ENCODE data around the gene EBF4. TPM values are rescaled to one million over a fixed set of nuclear protein-coding genes. Genes with fewer than 3 reads are reported as not detected.

EBF4 gene
- total RNA-seq, 1 donor from 2014 or later: 17.9 TPM

DNA sequence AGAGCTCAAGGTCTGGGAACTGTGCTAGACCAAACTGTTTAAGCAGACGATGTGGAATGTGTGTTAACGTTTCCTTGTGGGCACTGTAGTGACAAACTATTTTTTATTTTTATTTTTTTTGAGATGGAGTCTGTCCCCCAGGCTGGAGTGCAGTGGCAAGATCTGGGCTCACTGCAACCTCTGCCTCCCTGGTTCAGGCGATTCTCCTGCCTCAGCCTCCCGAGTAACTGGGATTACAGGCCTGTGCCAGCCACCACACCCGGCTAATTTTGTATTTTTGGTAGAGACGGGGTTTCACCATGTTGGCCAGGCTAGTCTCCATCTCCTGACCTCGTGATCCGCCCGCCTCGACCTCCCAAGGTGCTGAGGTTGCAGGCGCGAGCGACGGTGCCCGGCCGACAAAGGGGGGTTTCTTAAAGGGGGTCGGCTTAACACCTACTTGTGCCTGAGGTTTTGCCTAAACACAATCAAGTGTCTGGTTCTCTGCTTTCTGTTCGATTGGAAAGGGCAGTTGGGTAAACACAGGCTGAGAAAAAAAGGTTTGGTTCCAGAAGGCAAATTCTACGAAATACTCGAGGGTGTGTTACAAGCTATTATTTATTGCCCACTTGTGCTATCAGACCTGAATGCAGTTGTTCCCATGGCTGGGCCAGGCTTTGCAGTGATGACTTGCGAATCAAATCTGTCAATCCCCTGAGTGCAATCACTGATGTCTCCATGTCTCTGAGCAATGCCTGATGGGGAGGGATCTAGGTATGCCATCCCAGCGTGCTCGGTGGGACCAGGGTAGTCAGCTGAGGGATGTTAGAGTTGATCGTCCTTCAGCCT, 38.8 kb upstream of the EBF4 start:
- TF ChIP-seq, protein P1, sequence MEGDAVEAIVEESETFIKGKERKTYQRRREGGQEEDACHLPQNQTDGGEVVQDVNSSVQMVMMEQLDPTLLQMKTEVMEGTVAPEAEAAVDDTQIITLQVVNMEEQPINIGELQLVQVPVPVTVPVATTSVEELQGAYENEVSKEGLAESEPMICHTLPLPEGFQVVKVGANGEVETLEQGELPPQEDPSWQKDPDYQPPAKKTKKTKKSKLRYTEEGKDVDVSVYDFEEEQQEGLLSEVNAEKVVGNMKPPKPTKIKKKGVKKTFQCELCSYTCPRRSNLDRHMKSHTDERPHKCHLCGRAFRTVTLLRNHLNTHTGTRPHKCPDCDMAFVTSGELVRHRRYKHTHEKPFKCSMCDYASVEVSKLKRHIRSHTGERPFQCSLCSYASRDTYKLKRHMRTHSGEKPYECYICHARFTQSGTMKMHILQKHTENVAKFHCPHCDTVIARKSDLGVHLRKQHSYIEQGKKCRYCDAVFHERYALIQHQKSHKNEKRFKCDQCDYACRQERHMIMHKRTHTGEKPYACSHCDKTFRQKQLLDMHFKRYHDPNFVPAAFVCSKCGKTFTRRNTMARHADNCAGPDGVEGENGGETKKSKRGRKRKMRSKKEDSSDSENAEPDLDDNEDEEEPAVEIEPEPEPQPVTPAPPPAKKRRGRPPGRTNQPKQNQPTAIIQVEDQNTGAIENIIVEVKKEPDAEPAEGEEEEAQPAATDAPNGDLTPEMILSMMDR (conservative IDR thresholded peaks at IDR 0.05): no peak
- H3K4me1 Mint-ChIP-seq (ENCODE audit: unreplicated experiment): peaks cover 10% of the 10 kb centered on the region
- H3K9me3 Mint-ChIP-seq: no peaks in the 10 kb centered on the region
- H3K27me3 Mint-ChIP-seq: no peaks in the 10 kb centered on the region
- H3K36me3 Mint-ChIP-seq: peaks cover 34% of the 10 kb centered on the region
- peak overlapping the region; percentile 93 for H3K4me3 Mint-ChIP-seq
- peak overlapping the region; percentile 64 for H3K27ac Mint-ChIP-seq
- no peak for DNase-seq (ENCODE audit: extremely low spot score, unreplicated experiment)

DNA sequence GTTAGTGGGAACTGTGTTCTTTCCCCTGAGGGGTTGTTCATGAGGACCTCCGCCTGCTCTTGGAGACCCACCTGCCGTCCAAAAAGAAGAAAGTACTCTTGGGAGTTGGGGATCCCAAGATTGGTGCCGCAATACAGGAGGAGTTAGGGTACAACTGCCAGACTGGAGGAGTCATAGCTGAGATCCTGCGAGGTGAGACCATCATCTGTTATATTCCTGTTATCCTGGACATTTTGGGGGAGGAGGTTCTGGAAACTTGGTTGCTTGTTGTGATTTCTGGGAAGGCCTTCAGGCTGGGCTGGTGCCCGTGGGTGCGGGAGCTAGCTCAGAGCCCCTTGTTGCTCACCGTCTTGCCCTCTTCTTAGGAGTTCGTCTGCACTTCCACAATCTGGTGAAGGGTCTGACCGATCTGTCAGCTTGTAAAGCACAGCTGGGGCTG, 38.2 kb upstream of the EBF4 start:
- H3K4me1 Mint-ChIP-seq (ENCODE audit: unreplicated experiment): peaks cover 14% of the 10 kb centered on the region
- no peak for DNase-seq (ENCODE audit: extremely low spot score, unreplicated experiment)
- no peaks in the 10 kb centered on the region for H3K9me3 Mint-ChIP-seq
- H3K36me3 Mint-ChIP-seq: peaks cover 38% of the 10 kb centered on the region
- H3K27me3 Mint-ChIP-seq: no peaks in the 10 kb centered on the region
- TF ChIP-seq, protein P1 (conservative IDR thresholded peaks at IDR 0.05): no peak
- peak overlapping the region; percentile 64 for H3K27ac Mint-ChIP-seq
- peak overlapping the region; percentile 93 for H3K4me3 Mint-ChIP-seq

DNA sequence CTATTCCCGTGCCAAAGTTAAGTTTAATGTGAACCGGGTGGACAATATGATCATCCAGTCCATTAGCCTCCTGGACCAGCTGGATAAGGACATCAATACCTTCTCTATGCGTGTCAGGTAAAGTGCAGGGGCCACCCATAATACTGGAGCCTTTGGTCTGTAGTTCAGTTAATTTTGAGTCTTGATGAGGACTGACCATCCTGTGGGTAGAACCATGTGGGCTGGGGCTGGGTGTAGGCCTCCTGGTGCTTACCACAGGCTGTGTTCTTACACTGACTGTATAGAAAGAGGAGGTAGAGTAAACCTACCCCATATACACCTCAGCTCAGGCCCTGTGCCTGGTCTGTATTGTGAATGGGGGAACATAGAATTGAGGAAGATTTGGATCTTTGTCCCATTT, 37.7 kb upstream of the EBF4 start:
- no peak for DNase-seq (ENCODE audit: extremely low spot score, unreplicated experiment)
- TF ChIP-seq, protein P1 (conservative IDR thresholded peaks at IDR 0.05): no peak
- H3K36me3 Mint-ChIP-seq: peaks cover 38% of the 10 kb centered on the region
- peak overlapping the region; percentile 93 for H3K4me3 Mint-ChIP-seq
- no peaks in the 10 kb centered on the region for H3K9me3 Mint-ChIP-seq
- H3K4me1 Mint-ChIP-seq (ENCODE audit: unreplicated experiment): peaks cover 14% of the 10 kb centered on the region
- peak overlapping the region; percentile 64 for H3K27ac Mint-ChIP-seq
- H3K27me3 Mint-ChIP-seq: no peaks in the 10 kb centered on the region

DNA sequence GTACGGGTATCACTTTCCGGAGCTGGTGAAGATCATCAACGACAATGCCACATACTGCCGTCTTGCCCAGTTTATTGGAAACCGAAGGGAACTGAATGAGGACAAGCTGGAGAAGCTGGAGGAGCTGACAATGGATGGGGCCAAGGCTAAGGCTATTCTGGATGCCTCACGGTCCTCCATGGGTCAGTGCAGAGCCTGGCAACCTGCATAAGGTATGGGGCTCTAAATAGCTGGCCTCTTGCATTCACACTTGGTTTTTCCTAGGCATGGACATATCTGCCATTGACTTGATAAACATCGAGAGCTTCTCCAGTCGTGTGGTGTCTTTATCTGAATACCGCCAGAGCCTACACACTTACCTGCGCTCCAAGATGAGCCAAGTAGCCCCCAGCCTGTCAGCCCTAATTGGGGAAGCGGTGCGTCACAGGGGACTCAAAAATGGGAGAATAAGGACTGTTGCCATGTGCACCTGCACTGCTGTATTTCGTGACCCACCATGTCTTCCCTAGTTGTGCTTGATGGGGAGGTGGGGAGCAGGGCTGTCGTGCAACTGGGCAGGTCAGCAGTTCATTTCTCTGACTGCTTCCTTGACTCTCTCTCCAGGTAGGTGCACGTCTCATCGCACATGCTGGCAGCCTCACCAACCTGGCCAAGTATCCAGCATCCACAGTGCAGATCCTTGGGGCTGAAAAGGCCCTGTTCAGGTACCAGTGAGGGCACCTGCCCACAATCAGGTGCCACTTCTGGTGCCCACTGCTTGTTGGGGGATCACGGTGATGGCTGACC, 37.1 kb upstream of the EBF4 start:
- Mint-ChIP-seq H3K27me3 (no peaks in the 10 kb centered on the region), H3K4me3 (no peak overlapping the region), H3K27ac (no peak overlapping the region), H3K36me3 (peaks cover 42% of the 10 kb centered on the region), H3K9me3 (no peaks in the 10 kb centered on the region), H3K4me1 (ENCODE audit: unreplicated experiment) (peaks cover 14% of the 10 kb centered on the region)
- TF ChIP-seq, protein P1 (conservative IDR thresholded peaks at IDR 0.05): no peak
- DNase-seq (ENCODE audit: extremely low spot score, unreplicated experiment): no peak

DNA sequence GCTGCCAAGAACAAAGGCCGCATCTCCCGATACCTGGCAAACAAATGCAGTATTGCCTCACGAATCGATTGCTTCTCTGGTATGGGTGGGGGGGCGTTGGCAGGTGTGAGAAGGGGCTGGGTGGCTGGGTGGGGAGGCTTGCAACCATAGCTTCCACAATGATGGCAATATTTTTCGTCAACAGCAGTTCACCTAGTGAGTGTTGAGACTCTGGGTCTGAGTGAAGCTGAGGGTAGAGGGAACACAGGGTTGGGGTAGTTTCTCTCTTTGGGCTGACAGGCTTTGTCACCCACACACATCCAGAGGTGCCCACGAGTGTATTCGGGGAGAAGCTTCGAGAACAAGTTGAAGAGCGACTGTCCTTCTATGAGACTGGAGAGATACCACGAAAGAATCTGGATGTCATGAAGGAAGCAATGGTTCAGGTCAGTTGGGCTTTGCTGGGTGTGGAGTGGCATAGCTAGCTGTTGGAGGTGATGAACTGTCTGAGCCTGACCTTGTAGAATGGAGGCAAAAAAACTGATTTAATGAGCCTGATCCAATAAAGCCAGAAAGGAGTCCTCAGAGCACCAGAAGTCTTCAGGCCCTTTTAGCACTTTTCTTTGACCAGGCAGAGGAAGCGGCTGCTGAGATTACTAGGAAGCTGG, 36.0 kb upstream of the EBF4 start:
- H3K27me3 Mint-ChIP-seq: no peaks in the 10 kb centered on the region
- H3K9me3 Mint-ChIP-seq: no peaks in the 10 kb centered on the region
- DNase-seq (ENCODE audit: extremely low spot score, unreplicated experiment): no peak
- TF ChIP-seq, protein P1 (conservative IDR thresholded peaks at IDR 0.05): no peak
- H3K4me3 Mint-ChIP-seq: no peak overlapping the region
- H3K36me3 Mint-ChIP-seq: peaks cover 48% of the 10 kb centered on the region
- peaks cover 14% of the 10 kb centered on the region for H3K4me1 Mint-ChIP-seq (ENCODE audit: unreplicated experiment)
- H3K27ac Mint-ChIP-seq: peak overlapping the region; percentile 13
